ENCODE measurements around the gene SHISA9.

Gene SHISA9

DNA sequence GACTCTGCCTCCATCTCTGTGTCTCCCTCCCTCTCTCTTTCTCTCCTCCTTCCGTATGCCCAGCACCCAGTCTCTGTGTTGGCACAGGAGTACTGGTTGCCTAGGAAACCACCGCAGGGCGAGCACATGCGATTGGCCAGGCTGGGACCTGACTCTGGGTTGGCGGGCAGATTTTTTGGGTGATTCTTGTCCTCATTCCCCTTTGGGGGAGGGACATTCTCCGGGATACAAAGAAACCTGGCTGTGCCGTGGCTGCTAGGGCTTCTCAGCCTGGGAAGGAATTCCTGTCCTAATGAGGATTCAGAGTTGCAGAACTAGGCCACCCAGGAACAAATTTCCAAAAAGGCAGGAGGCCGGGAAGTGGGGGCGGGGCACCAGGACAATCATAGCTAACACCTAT, 168.9 kb downstream of the SHISA9 start:
- DNase-seq (ENCODE audit: low spot score): peak; percentile 75

DNA sequence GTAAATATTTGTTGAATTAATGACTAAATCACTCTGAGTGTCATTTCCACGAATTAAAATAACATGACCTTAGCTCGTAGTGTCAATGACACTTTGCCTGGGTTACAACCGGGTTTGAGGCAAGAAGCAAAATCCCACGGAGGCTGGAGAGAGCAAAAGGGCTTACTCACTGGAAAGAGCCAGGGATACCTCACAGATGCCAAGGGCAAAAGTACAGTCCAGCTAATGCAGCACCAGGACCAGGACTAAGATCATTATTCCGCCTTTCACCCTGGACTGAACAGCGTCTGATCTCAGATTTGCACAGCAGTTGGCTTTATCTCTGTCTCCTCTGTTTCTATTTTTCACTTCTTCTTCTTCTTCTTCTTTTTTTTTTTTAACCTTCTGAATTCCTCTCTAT, 175.5 kb downstream of the SHISA9 start:
- DNase-seq (ENCODE audit: low spot score): no peak

DNA sequence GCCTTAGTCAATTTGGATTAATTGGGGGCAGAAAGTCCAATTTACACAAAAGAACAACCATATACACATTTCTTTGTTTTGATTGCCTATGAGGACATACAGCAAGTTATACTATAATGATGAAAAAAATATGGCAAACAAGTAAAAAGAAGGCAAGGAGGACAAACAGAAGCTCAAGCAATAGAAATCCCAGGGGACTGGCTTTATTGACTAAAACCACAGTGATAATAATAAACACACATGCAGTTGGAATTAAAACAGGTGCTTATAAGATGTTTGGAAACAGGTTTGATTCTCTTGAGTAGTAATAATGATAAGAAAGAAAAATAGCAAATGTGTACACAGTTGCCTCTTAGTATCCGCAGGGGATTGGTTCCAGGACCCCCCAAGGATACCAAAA, 176.4 kb downstream of the SHISA9 start:
- no peak for DNase-seq (ENCODE audit: low spot score)

DNA sequence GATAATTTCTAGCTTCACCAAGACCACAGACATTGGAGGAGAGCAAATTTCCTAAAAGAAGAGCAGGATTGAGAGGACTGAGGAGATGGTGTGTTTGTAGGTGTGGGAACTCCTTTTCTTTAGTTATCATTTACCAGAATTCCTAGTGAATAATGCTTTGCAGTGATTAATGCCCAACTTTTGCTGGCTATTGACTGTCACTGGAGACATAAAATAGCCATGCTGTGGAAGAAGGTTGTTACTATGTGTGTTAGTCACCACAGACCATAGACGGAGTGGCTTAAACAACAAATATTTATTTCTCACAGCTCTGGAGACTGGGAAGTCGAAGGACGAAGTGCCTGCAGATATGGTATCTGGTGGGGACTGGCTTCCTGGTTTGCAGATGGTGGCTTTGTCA, 179.1 kb downstream of the SHISA9 start:
- no peak for DNase-seq (ENCODE audit: low spot score)

DNA sequence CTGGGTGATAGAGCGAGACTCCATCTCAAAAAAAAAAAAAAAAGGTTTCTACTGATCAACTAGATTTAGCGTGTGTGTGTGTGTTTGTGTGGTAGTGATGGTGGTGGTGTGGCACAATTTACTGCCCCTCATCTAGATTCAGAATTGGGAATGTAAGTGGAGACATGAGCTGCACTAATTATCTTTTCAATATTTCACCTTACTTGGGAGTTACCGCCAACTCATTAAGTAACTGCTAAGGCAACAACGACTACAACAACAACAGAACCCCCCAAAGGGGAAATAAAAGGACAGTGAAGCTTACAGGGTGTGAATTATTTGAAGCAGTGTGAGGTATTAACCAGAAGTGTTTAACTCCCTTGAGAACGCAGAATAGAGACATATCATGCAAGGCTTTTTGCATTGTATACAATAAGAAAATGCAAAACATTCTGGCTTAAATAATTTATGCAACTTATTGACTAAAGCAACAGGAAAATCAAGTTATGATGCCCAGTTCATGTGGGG, 180.5 kb downstream of the SHISA9 start:
- no peak for DNase-seq (ENCODE audit: low spot score)

DNA sequence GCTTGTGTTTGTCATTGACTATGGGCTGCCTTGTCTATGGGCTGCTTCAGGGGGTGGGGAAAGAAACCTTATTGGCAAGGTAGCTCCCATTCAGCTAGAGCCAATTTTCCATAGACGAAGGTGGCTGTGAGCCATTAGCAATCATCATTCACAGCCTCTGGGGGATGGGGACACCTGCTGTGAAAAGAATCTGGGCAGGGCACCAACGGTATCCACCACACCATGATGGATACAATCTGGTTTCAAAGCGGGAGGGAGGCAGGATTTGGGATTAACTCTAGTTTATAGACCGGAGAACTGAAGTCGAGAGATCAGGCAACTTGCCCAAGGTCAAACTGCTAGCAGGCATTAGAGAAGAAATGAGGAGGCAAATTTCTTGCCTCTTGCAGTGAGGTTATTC, 182.3 kb downstream of the SHISA9 start:
- DNase-seq (ENCODE audit: low spot score): no peak

DNA sequence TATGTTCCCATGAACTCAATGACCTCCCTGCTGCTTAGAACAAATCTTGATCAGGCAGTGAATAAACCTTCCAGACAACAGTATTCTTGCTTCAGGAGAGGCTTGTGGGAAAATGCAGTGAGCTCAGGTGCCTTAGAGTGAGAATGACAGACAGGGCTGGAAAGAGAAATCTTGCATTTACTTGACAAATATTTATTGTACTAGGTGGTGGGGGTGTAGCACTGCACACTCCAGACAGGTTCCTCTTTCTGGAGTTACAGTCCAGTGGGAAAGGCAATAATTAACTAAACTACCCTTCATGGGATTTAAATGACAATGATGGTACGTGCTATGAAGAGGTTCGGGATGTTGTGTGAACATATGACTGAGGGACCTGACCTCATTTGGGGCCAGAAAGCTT, 182.9 kb downstream of the SHISA9 start:
- DNase-seq (ENCODE audit: low spot score): no peak

DNA sequence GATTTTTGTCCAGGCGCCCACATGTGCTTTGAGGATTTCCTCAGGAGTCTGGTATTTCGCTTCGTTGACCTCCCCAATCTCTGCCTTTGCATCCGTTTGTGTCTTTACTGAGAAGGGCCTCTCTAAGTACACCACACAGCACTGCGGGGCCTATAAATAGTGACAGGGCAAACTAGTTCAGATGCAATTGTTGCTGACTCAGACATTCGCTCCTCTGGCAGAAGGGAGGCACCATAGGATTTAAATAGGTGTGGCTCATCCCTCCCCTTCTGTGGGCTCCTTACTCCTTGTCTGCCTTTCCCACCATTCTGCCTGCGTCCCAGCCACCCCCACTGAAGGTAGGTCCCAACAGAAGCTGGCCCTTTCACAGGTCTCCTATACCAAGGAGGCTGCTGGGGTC, 192.3 kb downstream of the SHISA9 start:
- no peak for DNase-seq (ENCODE audit: low spot score)

DNA sequence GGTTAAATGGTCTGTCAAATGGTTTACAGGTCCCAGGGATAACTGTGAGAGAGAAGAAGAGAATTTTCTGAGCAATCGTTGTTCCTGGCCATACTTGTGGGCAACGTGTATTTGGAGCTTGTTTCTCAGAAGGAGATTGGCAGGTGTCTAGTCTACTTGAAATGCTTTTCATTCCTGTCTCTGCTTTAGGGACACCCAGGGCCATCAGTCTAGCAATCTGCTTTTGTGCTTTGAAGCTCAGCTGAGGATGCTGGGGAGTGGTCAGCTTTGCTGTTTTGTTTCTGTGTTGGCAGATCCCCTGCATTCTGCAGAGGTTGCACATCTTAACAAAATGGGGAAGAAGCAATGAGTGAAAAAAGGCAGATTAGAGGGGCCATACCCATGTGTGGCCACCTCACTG, 193.7 kb downstream of the SHISA9 start:
- no peak for DNase-seq (ENCODE audit: low spot score)

DNA sequence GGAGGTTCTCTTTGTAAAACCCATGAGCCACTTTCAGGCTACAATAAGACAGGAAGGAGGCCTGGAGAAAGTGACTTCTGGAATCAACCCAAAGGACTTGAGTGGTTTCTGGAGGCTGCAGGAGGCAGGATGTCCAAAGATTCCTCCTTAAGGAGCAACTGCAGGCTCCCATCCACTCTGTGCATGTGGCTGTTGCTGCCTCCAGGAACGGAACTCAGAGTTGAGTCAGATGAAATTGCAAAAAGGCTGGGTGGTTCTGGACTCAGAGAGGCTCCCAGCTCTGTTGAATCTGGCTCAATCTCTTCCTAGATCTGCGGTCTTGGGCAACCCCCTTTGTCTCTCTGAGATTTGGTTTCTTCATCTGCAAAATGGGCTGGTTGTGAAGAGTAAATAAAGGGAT, 197.1 kb downstream of the SHISA9 start:
- DNase-seq (ENCODE audit: low spot score): no peak

DNA sequence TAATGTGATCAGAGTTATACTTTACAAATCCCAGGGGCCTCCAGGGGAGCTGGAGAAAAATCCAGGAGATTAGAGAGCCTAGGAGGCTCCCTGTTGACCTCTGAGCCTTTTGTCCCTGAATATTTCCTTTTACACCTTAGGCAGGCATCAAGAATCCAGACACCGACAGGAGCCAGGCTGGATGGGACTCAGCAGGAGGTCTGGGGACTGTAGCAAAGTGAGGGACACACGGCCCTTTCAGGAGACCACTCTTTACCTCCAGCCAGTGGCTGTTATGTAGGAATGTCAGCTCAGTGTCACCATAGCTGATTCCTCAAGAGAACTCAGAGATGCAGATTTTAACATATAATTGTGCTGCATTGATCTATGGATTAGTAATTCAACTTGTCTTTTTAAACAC, 198.4 kb downstream of the SHISA9 start:
- no peak for DNase-seq (ENCODE audit: low spot score)

DNA sequence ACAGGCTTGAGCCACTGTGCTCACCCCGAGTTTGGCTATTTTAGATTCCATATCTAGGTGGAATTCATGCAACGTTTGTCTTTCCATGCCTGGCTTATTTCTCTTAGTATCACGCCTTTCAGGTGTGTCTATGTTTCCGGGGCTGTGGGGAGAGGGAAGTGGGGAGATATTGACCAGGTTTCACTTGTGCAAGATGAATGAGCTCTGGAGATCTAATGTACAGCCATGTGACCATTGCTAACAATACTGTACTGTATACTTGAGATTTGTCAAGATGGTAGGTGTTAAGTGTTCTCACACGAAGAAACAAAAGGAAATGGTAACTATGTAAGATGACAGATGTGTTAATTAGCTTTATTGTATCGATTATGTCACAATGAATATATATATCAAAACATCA, 199.6 kb downstream of the SHISA9 start:
- no peak for DNase-seq (ENCODE audit: low spot score)

DNA sequence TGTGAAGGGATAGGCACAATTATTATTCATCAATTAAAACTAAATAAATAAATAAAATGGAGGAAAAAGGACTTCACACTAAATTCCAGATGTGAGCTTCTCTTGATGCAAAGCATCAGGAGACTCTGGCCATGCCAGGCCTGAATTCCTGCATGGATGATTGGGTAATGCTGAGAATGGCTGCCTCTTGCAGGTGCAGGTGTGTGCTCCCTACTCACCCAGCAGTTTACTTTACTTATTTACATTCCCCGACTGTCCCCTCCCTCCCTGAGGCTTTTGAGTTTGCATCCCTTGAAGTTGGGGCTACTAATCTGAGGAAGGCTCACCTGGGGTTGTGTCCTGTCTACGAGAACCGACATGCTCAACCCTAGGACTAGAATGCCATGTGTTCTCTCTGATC, 200.4 kb downstream of the SHISA9 start:
- no peak for DNase-seq (ENCODE audit: low spot score)

DNA sequence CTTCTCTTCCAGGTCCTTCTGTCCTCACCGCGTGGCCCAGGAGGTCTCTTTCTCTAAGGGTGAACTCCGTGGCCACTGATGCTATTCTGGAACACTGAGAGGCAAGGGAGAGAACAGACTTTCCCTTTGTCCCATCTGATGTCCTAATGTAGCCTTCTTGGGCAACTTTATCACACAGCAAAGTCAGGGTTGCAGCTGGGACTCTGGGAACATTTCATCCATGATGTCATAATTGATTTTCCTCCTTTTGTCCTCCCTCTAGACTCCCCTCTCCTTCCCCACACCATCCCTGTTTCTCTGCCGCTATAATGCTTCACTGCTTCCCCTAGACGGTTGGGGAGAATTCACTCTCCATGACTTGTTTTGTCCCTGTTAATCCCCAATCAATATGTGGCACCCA, 201.0 kb downstream of the SHISA9 start:
- no peak for DNase-seq (ENCODE audit: low spot score)

DNA sequence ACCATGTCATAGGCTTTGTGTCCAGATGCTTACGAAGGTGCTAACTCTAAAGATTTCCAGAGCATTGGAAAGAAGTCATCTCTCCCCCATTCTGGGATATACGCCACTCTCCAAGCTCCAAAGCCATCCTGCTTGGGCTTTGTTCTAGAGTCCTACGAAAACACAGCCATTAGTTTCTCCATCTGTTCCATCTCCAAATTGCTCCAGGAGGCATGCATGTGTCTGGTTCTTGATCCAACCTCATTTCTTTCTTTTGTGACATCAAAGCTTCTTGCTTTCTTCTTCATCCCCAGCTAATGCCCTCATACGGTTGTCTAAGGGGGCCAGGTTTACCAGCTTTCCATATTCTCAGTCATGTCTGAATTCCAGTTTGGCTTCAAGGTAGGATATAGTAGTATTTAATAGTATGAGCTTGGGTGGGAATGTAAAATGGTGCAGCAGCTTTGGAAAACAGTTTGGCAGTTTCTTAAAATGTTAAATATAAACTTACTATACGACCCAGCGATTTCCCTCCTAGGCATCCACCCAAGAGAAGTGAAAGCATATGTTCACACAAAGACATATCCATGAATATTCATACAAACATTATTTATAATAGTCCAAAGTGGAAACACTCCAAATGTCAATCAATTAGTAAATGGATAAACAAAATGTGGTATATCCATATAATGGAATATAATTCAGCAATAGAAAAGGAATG, 202.6 kb downstream of the SHISA9 start:
- no peak for DNase-seq (ENCODE audit: low spot score)

DNA sequence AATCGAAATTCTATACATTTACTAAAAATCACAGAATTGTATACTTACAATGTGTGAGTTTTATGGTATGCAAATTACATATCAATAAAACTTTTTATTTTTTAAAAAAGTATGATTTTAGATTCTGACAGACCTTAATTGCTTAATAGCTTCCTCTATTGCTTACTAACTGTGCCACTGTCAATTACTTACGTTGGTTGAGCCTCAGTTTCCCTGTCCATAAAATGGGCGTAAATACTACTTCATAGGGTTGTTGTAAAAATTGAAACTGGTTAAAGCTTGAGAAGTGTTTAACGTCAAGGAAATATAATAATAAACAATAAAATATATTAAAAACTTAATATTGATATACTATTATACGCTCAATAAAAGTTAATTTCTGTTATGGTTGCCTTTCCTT, 203.4 kb downstream of the SHISA9 start:
- no peak for DNase-seq (ENCODE audit: low spot score)

DNA sequence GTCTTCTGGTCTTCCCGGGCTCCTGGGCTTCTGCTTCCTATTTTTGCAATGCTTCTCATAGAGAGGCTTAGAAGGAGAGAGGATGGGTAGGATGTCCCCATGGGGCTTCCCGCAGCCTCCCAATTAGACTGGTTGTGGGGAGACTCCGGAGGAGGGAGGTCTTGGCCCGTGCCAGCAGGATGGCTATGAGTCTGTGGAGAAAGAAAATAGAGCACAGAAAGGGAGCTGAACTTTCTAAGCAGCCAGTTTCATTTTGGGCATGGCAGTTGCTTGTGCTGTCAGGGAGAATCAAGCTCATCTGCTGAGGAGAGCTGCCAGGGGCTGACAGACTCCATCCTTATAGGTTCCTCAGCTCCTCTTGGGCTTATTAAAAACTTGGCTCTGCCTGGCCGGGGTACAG, 204.0 kb downstream of the SHISA9 start:
- DNase-seq (ENCODE audit: low spot score): no peak

DNA sequence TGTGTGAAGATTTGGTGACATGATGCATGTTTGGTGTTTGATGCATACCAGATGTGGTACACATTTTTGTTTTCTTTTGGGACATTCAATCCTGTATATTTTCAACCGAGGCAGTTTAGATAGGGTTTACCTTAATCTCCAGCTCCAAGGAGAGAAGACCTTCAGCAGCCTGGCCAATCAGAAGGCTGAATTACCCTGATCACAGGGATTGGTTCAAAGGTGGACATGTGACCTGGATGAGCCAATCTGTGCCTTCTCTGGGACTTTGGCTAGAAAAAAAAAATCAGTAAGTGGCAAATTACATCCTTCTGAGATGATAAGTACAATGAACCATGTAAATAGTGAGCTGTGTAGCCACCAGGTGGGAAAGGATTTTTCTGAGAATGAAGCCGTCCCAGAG, 205.1 kb downstream of the SHISA9 start:
- DNase-seq (ENCODE audit: low spot score): no peak

DNA sequence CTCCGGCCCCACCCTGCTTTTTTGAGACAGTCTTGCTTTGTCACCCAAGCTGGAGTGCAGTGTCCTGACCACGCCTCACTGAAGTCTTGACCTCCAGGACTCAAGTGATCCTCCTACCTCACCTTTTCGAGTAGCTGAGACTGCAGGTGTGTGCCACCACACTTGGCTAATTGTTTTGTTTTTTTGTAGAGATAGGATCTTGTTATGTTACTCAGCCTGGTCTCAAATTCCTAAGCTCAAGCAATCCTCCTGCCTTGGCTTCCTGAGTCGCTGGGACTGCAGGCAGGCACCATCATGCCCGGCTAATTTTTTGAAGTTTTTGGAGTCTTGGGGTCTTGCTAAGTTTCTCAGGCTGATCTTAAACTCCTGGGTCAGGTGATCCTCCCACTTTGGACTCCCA, 206.7 kb downstream of the SHISA9 start:
- DNase-seq (ENCODE audit: low spot score): no peak

DNA sequence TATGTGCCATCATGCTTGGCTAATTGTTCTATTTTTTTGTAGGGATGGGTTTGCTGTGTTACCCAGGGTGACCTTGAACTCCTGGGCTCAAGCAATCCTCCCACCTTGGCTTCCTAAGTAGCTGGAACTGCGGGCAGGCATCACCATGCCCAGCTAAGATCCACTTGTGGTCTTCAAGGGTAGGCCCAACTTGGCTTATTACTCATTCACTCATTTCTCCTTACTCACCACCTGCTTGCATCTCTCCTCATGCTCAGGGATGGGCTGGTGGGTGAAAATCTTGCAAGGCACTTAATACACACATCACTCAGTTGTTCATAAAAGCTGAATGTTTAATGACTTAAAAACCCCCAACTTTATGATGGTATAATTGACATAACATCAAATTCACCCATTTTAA, 207.8 kb downstream of the SHISA9 start:
- no peak for DNase-seq (ENCODE audit: low spot score)

DNA sequence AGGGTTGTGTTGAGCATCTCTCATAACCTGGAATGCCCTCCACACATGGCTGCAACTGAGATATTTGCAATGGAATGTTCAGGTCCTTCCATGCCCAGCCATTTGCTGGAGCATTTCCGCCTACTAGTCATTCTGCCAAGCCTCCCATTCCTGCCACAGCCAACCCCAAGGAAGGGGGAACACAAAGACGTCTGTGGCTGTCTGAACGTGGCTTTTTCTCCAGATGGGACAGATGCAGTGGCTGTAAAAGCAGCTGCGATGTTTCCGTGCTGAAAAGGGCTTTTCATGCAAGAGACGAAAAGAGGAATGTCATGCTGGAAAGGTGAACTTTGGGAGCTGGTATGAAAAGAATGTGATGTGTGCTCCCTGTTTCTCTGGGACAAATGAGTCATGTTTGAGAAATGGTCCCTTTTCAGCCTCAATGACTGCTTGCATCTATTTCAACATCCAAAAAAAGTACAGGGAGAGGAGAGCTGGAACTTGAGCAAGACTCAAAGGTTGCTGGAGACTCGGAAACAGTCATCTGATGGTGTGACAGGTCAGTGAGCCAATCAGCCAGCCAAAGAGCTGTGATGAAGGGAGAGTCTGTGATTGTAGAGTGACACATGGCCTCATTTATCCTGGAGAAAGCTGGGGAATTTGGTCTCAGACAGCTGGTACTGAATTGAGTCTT, 208.9 kb downstream of the SHISA9 start:
- peak; percentile 50 for DNase-seq (ENCODE audit: low spot score)

DNA sequence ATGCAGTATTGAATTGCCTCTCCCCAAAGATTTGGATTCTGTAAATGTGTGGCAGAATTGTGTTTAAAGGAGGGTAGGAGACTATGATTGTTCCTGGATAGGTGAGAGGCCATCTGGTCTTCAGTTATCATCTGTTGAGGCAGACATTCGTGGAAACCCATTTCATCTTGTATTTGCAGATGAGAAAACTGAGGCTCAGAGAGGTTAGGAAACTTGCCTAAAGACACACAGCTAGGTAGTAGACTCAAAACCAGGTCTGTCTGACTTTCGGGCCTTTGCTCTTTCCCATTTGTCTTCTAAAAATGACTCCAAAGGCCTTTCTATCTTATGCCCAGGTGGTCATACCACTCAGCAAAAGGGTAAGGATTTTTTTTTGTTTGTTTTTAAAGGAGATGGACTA, 210.3 kb downstream of the SHISA9 start:
- DNase-seq (ENCODE audit: low spot score): no peak

DNA sequence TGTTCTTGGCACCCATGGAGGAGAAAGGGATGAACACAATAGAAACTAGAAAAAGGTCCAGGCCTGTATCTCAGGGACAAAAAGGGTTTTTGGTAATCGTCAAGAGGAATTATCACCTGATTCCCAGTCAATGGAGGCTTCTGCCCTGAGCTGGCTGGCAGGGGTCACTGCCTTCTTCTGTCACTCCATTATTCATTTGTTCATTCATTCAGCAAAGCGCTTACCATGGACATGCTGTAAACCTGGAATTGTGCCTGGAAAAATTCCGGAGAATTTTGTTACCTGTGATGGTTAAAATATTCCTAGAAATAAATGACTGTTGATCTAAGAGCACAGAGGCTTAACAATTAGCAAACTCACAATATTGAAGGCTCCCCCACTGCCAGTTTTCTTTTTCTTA, 212.3 kb downstream of the SHISA9 start:
- no peak for DNase-seq (ENCODE audit: low spot score)

DNA sequence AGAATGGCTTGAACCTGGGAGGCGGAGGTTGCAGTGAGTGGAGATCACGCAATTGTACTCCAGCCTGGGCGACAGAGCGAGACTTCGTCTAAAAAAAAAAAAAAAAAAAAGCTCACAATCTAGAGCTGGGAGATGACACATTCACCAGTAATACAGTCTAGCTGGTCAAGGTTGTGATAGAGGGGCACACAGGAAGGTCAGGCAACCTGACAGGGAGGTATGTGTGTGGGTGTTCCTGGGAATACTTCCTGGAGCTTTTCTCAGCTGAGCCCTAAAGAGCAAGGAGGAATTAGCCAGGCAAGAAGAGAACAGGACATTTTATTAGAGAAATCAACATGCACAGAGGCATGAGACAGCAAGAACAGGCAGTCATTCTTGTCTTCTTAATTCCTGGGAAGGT, 216.7 kb downstream of the SHISA9 start:
- no peak for DNase-seq (ENCODE audit: low spot score)

Data from Ammon's horn (tissue), 1 donor.